DND-41 (cell line): ENCODE results near the gene GPATCH4.

Experiments used
- ATAC-seq: fragments of 200-7000 bp; cut with Tn5 transposase; 3 replicates; pipeline ENCODE4 v1.9.1; 2021; ENCODE audit warnings: low read depth; ENCODE audit not compliant: insufficient read depth
- DNase-seq: peaks from one replicate; pipeline ENCODE4 v3.0.0-alpha.2; 2020
- H2AFZ ChIP-seq: 2 replicates; pipeline ENCODE4 v1.6.0; 2012; ENCODE audit warnings: low read depth, low read length
- H3K27ac ChIP-seq: 2 replicates; pipeline ENCODE4 v1.5.1; 2012; ENCODE audit warnings: low read length, inconsistent platforms
- H3K27me3 ChIP-seq: fragments of 200-600 bp; sonication (generic); 2 replicates; pipeline ENCODE4 v1.6.0; 2012; ENCODE audit warnings: low read length, mild to moderate bottlenecking, inconsistent platforms; ENCODE audit not compliant: insufficient read depth, poor library complexity
- H3K36me3 ChIP-seq: 2 replicates; pipeline ENCODE4 v1.5.1; 2012; ENCODE audit warnings: low read length, inconsistent platforms; ENCODE audit not compliant: insufficient read depth
- H3K4me1 ChIP-seq: 2 replicates; pipeline ENCODE4 v1.5.1; 2012; ENCODE audit warnings: mild to moderate bottlenecking, low read length; ENCODE audit not compliant: insufficient read depth
- H3K4me2 ChIP-seq: 2 replicates; pipeline ENCODE4 v1.6.0; 2012; ENCODE audit warnings: mild to moderate bottlenecking, moderate library complexity, low read length, inconsistent platforms; ENCODE audit not compliant: insufficient read depth
- H3K4me3 ChIP-seq, 2 experiments: fragments of 200-600 bp in 1 of 2; shearing (Covaris generic) in 1 of 2; 2 replicates each; pipeline ENCODE4 v1.5.1; 2012 to 2016; ENCODE audit warnings: inconsistent platforms in 2 of 2, low read length in 2 of 2, mild to moderate bottlenecking in 2 of 2, low read depth in 1 of 2, moderate library complexity in 1 of 2
- H3K79me2 ChIP-seq: 2 replicates; pipeline ENCODE4 v1.6.0; 2012; ENCODE audit warnings: low read length, inconsistent platforms; ENCODE audit not compliant: insufficient read depth
- H3K9ac ChIP-seq: 2 replicates; pipeline ENCODE4 v1.6.0; 2012; ENCODE audit warnings: low read depth, mild to moderate bottlenecking, inconsistent platforms, low read length, moderate library complexity
- H3K9me3 ChIP-seq: 2 replicates; pipeline ENCODE4 v1.5.1; 2012; ENCODE audit warnings: low read length, moderate library complexity, mild to moderate bottlenecking, inconsistent platforms; ENCODE audit not compliant: insufficient read depth, severe bottlenecking
- H4K20me1 ChIP-seq: 2 replicates; pipeline ENCODE4 v1.6.0; 2012; ENCODE audit warnings: low read length; ENCODE audit not compliant: insufficient read depth
- EZH2 ChIP-seq: IDR thresholded peaks from 3 replicates; pipeline ENCODE4 v1.6.1; 2012; ENCODE audit warnings: borderline replicate concordance, low read depth, mild to moderate bottlenecking, moderate library complexity, low read length, inconsistent platforms; ENCODE audit not compliant: severe bottlenecking
- TF ChIP-seq, protein P1 (sequence below): IDR thresholded peaks from 2 replicates; pipeline ENCODE4 v1.5.1; 2012; ENCODE audit warnings: borderline replicate concordance, low read length, moderate library complexity, mild to moderate bottlenecking; ENCODE audit not compliant: poor library complexity, severe bottlenecking; ENCODE audit errors: extremely low read depth

Gene GPATCH4

DNA sequence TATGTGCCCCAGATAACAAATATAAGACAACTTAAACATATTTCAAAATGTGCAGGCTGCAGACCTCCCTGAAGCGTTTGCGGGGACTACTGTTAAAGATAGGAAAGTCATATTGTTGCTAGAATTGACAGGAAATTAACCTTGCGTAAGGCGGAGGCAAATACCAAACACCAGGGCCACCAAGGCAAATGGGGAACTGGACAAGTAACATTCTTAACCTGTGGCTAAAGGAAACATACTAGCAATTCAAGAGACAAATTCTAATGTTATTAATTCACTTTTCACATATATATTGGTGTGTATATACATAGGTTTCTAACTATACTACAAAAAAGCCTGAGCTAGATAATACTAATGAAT, 24.8 kb upstream of the GPATCH4 start:
- Histone ChIP-seq H3K36me3 (no peaks in the 10 kb centered on the region), H3K27ac (no peak overlapping the region), H3K4me1 (no peaks in the 10 kb centered on the region), H3K9me3 (no peaks in the 10 kb centered on the region), H3K27me3 (no peaks in the 10 kb centered on the region), H4K20me1 (no peaks in the 10 kb centered on the region), H3K4me2 (no peak overlapping the region), H2AFZ (no peak overlapping the region), H3K79me2 (no peaks in the 10 kb centered on the region), H3K4me3 (no peak overlapping the region), H3K9ac (no peak overlapping the region)
- DNase-seq (no peak), ATAC-seq (no peak)
- no peak for TF ChIP-seq EZH2
- TF ChIP-seq, protein P1, sequence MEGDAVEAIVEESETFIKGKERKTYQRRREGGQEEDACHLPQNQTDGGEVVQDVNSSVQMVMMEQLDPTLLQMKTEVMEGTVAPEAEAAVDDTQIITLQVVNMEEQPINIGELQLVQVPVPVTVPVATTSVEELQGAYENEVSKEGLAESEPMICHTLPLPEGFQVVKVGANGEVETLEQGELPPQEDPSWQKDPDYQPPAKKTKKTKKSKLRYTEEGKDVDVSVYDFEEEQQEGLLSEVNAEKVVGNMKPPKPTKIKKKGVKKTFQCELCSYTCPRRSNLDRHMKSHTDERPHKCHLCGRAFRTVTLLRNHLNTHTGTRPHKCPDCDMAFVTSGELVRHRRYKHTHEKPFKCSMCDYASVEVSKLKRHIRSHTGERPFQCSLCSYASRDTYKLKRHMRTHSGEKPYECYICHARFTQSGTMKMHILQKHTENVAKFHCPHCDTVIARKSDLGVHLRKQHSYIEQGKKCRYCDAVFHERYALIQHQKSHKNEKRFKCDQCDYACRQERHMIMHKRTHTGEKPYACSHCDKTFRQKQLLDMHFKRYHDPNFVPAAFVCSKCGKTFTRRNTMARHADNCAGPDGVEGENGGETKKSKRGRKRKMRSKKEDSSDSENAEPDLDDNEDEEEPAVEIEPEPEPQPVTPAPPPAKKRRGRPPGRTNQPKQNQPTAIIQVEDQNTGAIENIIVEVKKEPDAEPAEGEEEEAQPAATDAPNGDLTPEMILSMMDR = no peak

DNA sequence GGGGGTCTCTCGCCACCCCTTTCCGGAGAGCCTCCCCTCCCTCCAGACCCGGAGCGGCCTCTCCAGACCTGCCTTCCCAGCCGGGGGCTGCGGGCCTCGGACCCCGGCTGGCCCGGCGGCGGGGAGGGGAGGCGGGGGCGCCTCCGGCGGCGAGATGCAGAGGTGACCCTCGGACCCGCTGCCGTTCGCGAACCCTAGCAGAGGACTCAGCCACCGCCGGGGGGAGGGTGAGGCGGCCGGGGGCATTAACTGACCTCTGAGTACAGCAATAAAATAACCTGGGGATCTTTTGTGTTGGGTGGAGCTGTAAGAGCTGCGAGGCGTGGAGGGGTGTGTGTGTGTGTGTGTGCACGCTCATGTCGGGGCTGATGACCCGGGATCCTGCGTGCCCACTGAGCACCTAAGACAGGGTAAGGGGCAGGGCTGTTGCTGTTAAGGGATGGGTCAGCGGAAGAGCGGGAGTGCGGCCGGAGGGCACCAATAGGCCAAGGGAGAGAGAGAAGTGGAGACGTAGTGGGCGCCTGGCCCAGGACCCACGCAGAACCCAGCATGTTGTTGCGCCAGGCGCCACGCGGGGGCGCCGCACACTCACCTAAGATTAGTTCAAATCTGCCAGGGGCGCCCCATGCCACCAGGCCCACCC, 24.3 kb upstream of the GPATCH4 start:
- Histone ChIP-seq H3K9ac (no peak overlapping the region), H3K9me3 (no peaks in the 10 kb centered on the region), H3K4me2 (no peak overlapping the region), H3K79me2 (no peaks in the 10 kb centered on the region), H3K4me1 (no peaks in the 10 kb centered on the region), H3K4me3 (no peak overlapping the region), H3K27ac (no peak overlapping the region), H4K20me1 (no peaks in the 10 kb centered on the region), H3K36me3 (no peaks in the 10 kb centered on the region), H2AFZ (no peak overlapping the region), H3K27me3 (no peaks in the 10 kb centered on the region)
- TF ChIP-seq, protein P1 = peak; percentile 79
- TF ChIP-seq EZH2 = no peak
- DNase-seq (peak; percentile 58), ATAC-seq (peak; percentile 85)

DNA sequence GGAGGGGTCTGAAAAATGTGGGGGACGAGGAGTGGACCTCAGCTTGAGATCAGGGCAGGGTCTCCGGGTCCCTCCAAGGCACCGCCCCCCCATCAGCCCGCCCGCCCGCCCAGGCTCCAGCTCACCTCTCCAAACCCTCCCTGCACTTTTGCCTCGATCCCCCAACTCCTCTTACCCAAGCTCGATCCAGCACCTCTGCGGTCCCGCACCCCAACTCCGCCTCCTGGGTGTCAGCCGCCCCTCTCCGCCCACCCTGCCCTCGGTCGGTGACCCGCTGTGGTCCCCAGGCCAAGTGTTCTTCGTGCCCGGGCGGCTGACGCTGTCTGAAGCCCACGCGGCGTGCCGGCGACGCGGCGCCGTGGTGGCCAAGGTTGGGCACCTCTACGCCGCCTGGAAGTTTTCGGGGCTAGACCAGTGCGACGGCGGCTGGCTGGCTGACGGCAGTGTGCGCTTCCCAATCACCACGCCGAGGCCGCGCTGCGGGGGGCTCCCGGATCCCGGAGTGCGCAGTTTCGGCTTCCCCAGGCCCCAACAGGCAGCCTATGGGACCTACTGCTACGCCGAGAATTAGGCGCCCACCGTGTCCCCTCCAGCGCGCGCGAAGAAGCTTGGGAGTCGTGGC, 23.6 kb upstream of the GPATCH4 start:
- Histone ChIP-seq H3K36me3 (no peaks in the 10 kb centered on the region), H3K9me3 (no peaks in the 10 kb centered on the region), H3K27ac (no peak overlapping the region), H3K79me2 (no peaks in the 10 kb centered on the region), H2AFZ (no peak overlapping the region), H4K20me1 (no peaks in the 10 kb centered on the region), H3K9ac (no peak overlapping the region), H3K4me1 (no peaks in the 10 kb centered on the region), H3K4me2 (no peak overlapping the region), H3K27me3 (peaks cover 1% of the 10 kb centered on the region), H3K4me3 (no peak overlapping the region)
- no peak for DNase-seq
- ATAC-seq = no peak
- no peak for TF ChIP-seq EZH2
- TF ChIP-seq, protein P1 = no peak
